Testis (tissue), 2 donors: ENCODE measurements around the gene CPEB1.

Experiments used
- POLR2A ChIP-seq: fragments of 450-650 bp; IDR thresholded peaks from one replicate; pipeline ENCODE4 v1.6.1; 2017; ENCODE audit warnings: antibody characterized with exemption, mild to moderate bottlenecking, moderate library complexity
- TF ChIP-seq, protein P1 (sequence below), 3 experiments: fragments of 450-650 bp in 2 of 3; fragments of 200-600 bp in 1 of 3; sonication (generic) in 1 of 3; IDR thresholded peaks; one replicate each; pipeline ENCODE4 v1.5.1; 2016 to 2019; ENCODE audit warnings: antibody characterized with exemption in 3 of 3, mild to moderate bottlenecking in 2 of 3, moderate library complexity in 1 of 3

DNA sequence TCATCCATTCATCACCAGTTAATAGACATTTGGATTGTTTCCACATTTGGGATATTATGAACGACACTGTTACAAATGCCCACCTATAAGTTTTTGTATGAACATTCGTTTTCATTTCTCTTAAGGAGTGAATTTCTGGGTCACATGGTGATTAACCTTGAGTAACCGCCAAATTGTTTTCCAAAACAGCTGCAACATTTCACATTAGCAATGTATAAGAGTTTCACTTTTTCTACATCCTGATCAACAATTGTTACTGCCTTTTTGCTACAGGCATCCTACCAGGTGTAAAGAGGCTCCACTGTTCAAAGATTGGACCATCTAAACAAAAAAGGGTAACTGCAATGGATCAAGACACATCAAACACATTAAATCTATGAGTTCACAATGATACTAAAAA lies 52.0 kb downstream of the CPEB1 start:
- TF ChIP-seq, protein P1, sequence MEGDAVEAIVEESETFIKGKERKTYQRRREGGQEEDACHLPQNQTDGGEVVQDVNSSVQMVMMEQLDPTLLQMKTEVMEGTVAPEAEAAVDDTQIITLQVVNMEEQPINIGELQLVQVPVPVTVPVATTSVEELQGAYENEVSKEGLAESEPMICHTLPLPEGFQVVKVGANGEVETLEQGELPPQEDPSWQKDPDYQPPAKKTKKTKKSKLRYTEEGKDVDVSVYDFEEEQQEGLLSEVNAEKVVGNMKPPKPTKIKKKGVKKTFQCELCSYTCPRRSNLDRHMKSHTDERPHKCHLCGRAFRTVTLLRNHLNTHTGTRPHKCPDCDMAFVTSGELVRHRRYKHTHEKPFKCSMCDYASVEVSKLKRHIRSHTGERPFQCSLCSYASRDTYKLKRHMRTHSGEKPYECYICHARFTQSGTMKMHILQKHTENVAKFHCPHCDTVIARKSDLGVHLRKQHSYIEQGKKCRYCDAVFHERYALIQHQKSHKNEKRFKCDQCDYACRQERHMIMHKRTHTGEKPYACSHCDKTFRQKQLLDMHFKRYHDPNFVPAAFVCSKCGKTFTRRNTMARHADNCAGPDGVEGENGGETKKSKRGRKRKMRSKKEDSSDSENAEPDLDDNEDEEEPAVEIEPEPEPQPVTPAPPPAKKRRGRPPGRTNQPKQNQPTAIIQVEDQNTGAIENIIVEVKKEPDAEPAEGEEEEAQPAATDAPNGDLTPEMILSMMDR (IDR thresholded peaks at IDR 0.05) = no peak
- no peak for TF ChIP-seq POLR2A
